Lower leg skin (tissue), 3 donors: Measurements from ENCODE around the gene DENND1A.

Experiments used
- CTCF ChIP-seq, 3 donors: fragments of 450-650 bp; IDR thresholded peaks; one replicate each; pipeline ENCODE4 v1.5.1; 2016; ENCODE audit warnings: antibody characterized with exemption in 3 of 3, mild to moderate bottlenecking in 3 of 3, moderate library complexity in 2 of 3
- POLR2A ChIP-seq, 2 donors: fragments of 450-650 bp; IDR thresholded peaks; one replicate each; pipeline ENCODE4 v1.6.1; 2016 to 2017; ENCODE audit warnings: antibody characterized with exemption in 2 of 2, mild to moderate bottlenecking in 1 of 2, moderate library complexity in 1 of 2

DNA sequence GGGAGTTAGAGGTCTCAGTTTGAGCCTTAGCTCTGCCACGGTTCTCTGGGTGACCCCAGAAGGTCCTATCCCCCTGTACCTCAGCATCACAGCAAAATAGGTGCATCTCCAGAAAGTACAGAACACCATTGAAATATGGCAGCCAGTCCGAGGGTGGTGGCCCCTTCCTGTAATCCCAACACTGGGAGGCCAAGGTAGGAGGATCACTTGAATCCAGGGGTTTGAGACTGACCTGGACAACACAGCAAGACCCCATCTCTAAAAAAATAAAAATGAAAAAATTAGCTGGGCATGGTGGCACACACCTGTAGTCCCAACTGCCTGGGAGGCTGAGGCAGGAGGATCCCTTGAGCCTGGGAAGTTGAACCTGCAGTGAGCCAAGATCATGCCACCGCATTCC, 580.9 kb downstream of the DENND1A start:
- TF ChIP-seq CTCF (IDR thresholded peaks at IDR 0.05) (no peak), POLR2A (IDR thresholded peaks at IDR 0.05) (no peak)
